ENCODE results near the gene RSPO4. TPM values are rescaled to one million over a fixed set of nuclear protein-coding genes. Genes with fewer than 3 reads are reported as not detected.

Gene RSPO4
- total and polyA plus RNA-seq, 2 experiments from 2014 or later, result 2.8 to 4.5 TPM

DNA sequence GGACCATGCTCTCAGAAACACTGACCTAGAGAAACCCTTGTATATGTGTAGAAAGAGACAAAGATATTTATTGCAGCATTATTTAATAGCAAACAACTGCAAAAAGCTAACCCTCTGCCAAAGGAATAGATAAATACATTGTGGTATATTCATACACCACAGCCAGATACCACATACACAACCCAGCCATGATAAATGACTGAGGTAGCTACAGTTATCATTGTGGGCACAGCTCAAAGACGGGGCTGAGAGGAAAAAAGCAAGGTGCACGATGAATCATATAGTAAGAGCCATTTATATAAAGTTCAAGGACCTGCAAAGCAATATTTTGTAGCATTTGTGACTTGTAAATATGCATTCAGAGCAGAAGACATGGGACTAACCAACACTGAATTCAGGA lies 30.8 kb downstream of the RSPO4 start:
- H3K4me1 ChIP-seq (ENCODE audit: insufficient read depth), result no peaks in the 10 kb centered on the region
- H3F3A ChIP-seq (replicated peaks; ENCODE audit: low read depth), result no peaks in the 10 kb centered on the region
- no peaks in the 10 kb centered on the region for H3K36me3 ChIP-seq (ENCODE audit: insufficient read depth)
- DNase-seq (ENCODE audit: low spot score), result no peak
- no peaks in the 10 kb centered on the region for H3K79me2 ChIP-seq (replicated peaks; ENCODE audit: insufficient read depth)
- H2AFZ ChIP-seq, result no peak overlapping the region
- no peak for ATAC-seq
- H3K4me3 Mint-ChIP-seq, result no peak overlapping the region
- no peaks in the 10 kb centered on the region for H4K20me1 ChIP-seq (replicated peaks; ENCODE audit: insufficient read depth)
- no peaks in the 10 kb centered on the region for H3K27me3 ChIP-seq (ENCODE audit: insufficient read depth)
- peaks cover 2% of the 10 kb centered on the region; the same call in 1 of the 3 replicates for H3K4me1 Mint-ChIP-seq
- H3K9me2 ChIP-seq (ENCODE audit: insufficient read depth), result no peaks in the 10 kb centered on the region
- H3K4me2 ChIP-seq, result no peak overlapping the region
- no peak overlapping the region for H3K27ac ChIP-seq (ENCODE audit: low read depth)
- H3K9me3 Mint-ChIP-seq, result peaks cover 9% of the 10 kb centered on the region
- TF ChIP-seq EZH2phosphoT487 (IDR thresholded peaks at IDR 0.05; ENCODE audit: unreplicated experiment), result no peak
- TF ChIP-seq POLR2AphosphoS5 (IDR thresholded peaks at IDR 0.05; ENCODE audit: low read depth), result no peak
- TF ChIP-seq ZNF331 (CRISPR knock-in tag; IDR thresholded peaks at IDR 0.05; ENCODE audit: low read depth), result no peak
- TF ChIP-seq, protein P1, sequence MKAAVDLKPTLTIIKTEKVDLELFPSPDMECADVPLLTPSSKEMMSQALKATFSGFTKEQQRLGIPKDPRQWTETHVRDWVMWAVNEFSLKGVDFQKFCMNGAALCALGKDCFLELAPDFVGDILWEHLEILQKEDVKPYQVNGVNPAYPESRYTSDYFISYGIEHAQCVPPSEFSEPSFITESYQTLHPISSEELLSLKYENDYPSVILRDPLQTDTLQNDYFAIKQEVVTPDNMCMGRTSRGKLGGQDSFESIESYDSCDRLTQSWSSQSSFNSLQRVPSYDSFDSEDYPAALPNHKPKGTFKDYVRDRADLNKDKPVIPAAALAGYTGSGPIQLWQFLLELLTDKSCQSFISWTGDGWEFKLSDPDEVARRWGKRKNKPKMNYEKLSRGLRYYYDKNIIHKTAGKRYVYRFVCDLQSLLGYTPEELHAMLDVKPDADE (IDR thresholded peaks at IDR 0.05), result no peak
- no peak for TF ChIP-seq ZNF114 (CRISPR knock-in tag; IDR thresholded peaks at IDR 0.05)
- no peak for TF ChIP-seq NANOG (IDR thresholded peaks at IDR 0.05; ENCODE audit: borderline replicate concordance)
- H3K27ac Mint-ChIP-seq, result no peak overlapping the region
- no peak overlapping the region for H3K4me3 ChIP-seq
- H3K27me3 Mint-ChIP-seq (ENCODE audit: insufficient read depth, low read depth, poor library complexity), result peaks cover 10% of the 10 kb centered on the region
- no peaks in the 10 kb centered on the region for H3K36me3 Mint-ChIP-seq (ENCODE audit: low read depth)

DNA sequence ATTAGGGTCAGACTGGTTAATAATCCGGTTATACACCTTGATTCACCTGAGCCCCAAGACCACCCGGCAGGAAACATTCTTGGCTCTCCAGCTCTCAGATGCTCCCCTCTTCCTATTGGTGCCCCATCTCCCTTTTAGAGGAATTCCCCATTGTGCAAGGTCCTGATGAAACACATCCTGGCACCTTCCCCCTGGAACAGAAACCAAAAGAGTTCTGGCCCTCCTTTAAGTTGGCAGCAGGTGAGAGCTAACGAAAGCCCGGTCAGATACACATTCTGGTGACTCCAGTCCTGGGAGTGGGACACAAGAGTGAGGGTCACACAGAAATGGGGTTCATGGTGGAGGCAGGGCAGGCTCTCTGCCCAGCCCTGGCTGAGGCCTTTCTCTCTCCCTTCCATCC lies 32.2 kb downstream of the RSPO4 start:
- no peak overlapping the region for H3K4me3 ChIP-seq
- no peak overlapping the region for H2AFZ ChIP-seq
- Mint-ChIP-seq H3K4me3 (no peak overlapping the region), H3K36me3 (ENCODE audit: low read depth) (no peaks in the 10 kb centered on the region; the same call in 2 of the 3 replicates), H3K27me3 (ENCODE audit: insufficient read depth, low read depth, poor library complexity) (peaks cover 10% of the 10 kb centered on the region), H3K9me3 (peaks cover 9% of the 10 kb centered on the region), H3K4me1 (peaks cover 5% of the 10 kb centered on the region), H3K27ac (no peak overlapping the region)
- no peaks in the 10 kb centered on the region for H3K36me3 ChIP-seq (ENCODE audit: insufficient read depth)
- no peak for DNase-seq (ENCODE audit: low spot score)
- H4K20me1 ChIP-seq (replicated peaks; ENCODE audit: insufficient read depth), result no peaks in the 10 kb centered on the region
- H3K9me2 ChIP-seq (ENCODE audit: insufficient read depth), result no peaks in the 10 kb centered on the region
- no peak for TF ChIP-seq ZNF331 (CRISPR knock-in tag; IDR thresholded peaks at IDR 0.05; ENCODE audit: low read depth)
- TF ChIP-seq STAT1 (IDR thresholded peaks at IDR 0.05; ENCODE audit: unreplicated experiment), result no peak
- TF ChIP-seq, protein P2, sequence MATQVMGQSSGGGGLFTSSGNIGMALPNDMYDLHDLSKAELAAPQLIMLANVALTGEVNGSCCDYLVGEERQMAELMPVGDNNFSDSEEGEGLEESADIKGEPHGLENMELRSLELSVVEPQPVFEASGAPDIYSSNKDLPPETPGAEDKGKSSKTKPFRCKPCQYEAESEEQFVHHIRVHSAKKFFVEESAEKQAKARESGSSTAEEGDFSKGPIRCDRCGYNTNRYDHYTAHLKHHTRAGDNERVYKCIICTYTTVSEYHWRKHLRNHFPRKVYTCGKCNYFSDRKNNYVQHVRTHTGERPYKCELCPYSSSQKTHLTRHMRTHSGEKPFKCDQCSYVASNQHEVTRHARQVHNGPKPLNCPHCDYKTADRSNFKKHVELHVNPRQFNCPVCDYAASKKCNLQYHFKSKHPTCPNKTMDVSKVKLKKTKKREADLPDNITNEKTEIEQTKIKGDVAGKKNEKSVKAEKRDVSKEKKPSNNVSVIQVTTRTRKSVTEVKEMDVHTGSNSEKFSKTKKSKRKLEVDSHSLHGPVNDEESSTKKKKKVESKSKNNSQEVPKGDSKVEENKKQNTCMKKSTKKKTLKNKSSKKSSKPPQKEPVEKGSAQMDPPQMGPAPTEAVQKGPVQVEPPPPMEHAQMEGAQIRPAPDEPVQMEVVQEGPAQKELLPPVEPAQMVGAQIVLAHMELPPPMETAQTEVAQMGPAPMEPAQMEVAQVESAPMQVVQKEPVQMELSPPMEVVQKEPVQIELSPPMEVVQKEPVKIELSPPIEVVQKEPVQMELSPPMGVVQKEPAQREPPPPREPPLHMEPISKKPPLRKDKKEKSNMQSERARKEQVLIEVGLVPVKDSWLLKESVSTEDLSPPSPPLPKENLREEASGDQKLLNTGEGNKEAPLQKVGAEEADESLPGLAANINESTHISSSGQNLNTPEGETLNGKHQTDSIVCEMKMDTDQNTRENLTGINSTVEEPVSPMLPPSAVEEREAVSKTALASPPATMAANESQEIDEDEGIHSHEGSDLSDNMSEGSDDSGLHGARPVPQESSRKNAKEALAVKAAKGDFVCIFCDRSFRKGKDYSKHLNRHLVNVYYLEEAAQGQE (IDR thresholded peaks at IDR 0.05; ENCODE audit: unreplicated experiment), result no peak
- TF ChIP-seq NANOG (IDR thresholded peaks at IDR 0.05; ENCODE audit: borderline replicate concordance), result no peak
- TF ChIP-seq JUNB (IDR thresholded peaks at IDR 0.05; ENCODE audit: unreplicated experiment), result no peak
- no peak for TF ChIP-seq EZH2phosphoT487 (IDR thresholded peaks at IDR 0.05; ENCODE audit: unreplicated experiment)
- no peak for TF ChIP-seq CREB1 (CRISPR knock-in tag; IDR thresholded peaks at IDR 0.05; ENCODE audit: low read depth)
- no peak for TF ChIP-seq EZH2 (IDR thresholded peaks at IDR 0.05; ENCODE audit: low read depth, unreplicated experiment)
- H3F3A ChIP-seq (replicated peaks; ENCODE audit: low read depth), result no peaks in the 10 kb centered on the region
- no peaks in the 10 kb centered on the region for H3K27me3 ChIP-seq (ENCODE audit: insufficient read depth)
- no peak overlapping the region for H3K4me2 ChIP-seq
- H3K27ac ChIP-seq (ENCODE audit: low read depth), result no peak overlapping the region
- H3K4me1 ChIP-seq (ENCODE audit: insufficient read depth), result no peaks in the 10 kb centered on the region
- H3K79me2 ChIP-seq (replicated peaks; ENCODE audit: insufficient read depth), result no peaks in the 10 kb centered on the region
- ATAC-seq, result no peak

All from GM23338 (cell line).